Measurements from ENCODE around the gene SFTPA1.
"Not testable (repeated sequence)": the region's sequence is repeated elsewhere in the genome, so short reads cannot be mapped to it uniquely, and the experiment has no call there.

Gene SFTPA1

GRCh38 chr10:79582096-79582495 is 28.6 kb upstream of the SFTPA1 start:
- CTCF ChIA-PET = no interaction called here
- POLR2A ChIA-PET = no interaction called here
- no peak for TF ChIP-seq CTCF (IDR thresholded peaks at IDR 0.05; ENCODE audit: control extremely low read depth, extremely low read depth, low read depth, missing control alignments)
- no peak for DNase-seq (ENCODE audit: extremely low spot score)

- POLR2A ChIA-PET; DNase-seq (ENCODE audit: extremely low spot score); CTCF ChIA-PET: not testable (repeated sequence)
These were observed 27.8 kb upstream of the SFTPA1 start for GRCh38 chr10:79582954-79583353.

- CTCF ChIA-PET = no interaction called here
- DNase-seq (ENCODE audit: extremely low spot score) = no peak
- POLR2A ChIA-PET = no interaction called here
These were observed 27.2 kb upstream of the SFTPA1 start for GRCh38 chr10:79583488-79584024.

GRCh38 chr10:79585870-79586527 is 24.7 kb upstream of the SFTPA1 start:
- ChIA-PET CTCF (interaction anchor here (1.3 kb wide), 1 partner anchor 8 kb away, joined by 3 read pairs; no protein-coding TSS in a partner anchor), POLR2A (no interaction called here)
- no peak for DNase-seq (ENCODE audit: extremely low spot score)
- TF ChIP-seq CTCF (IDR thresholded peaks at IDR 0.05; ENCODE audit: control extremely low read depth, extremely low read depth, low read depth, missing control alignments) = no peak

More at GRCh38 chr10:79583488-79584024, 27.2 kb upstream of the SFTPA1 start:
- no peak for TF ChIP-seq CTCF (IDR thresholded peaks at IDR 0.05; ENCODE audit: control extremely low read depth, extremely low read depth, low read depth, missing control alignments)

- CTCF ChIA-PET = interaction anchor here (0.7 to 1.6 kb wide), 2 partner anchors 14 to 53 kb away, joined by 3 read pairs; no protein-coding TSS in a partner anchor
These were observed 23.8 kb upstream of the SFTPA1 start for GRCh38 chr10:79586933-79587332.

GRCh38 chr10:79588800-79589199 is 21.9 kb upstream of the SFTPA1 start:
- no peak for DNase-seq (ENCODE audit: extremely low spot score)
- POLR2A ChIA-PET = no interaction called here
- TF ChIP-seq CTCF (IDR thresholded peaks at IDR 0.05; ENCODE audit: control extremely low read depth, extremely low read depth, low read depth, missing control alignments) = no peak
- CTCF ChIA-PET = interaction anchor here (1.2 to 1.6 kb wide), 3 partner anchors 14 to 340 kb away, joined by 3 to 4 read pairs (median 3); no protein-coding TSS in a partner anchor

More at GRCh38 chr10:79586933-79587332, 23.8 kb upstream of the SFTPA1 start:
- POLR2A ChIA-PET = no interaction called here
- TF ChIP-seq CTCF (IDR thresholded peaks at IDR 0.05; ENCODE audit: control extremely low read depth, extremely low read depth, low read depth, missing control alignments) = no peak
- no peak for DNase-seq (ENCODE audit: extremely low spot score)

- DNase-seq (ENCODE audit: extremely low spot score) = no peak
- no peak for TF ChIP-seq CTCF (IDR thresholded peaks at IDR 0.05; ENCODE audit: control extremely low read depth, extremely low read depth, low read depth, missing control alignments)
- ChIA-PET CTCF (no interaction called here), POLR2A (no interaction called here)
These were observed 17.4 kb upstream of the SFTPA1 start for GRCh38 chr10:79593377-79593776.

- CTCF ChIA-PET = interaction anchor here (1.3 kb wide), 1 partner anchor 9 kb away, joined by 3 read pairs; no protein-coding TSS in a partner anchor
- DNase-seq (ENCODE audit: extremely low spot score); POLR2A ChIA-PET: not testable (repeated sequence)
These were observed 16.2 kb upstream of the SFTPA1 start for GRCh38 chr10:79594565-79594964.
